HG02852 (cell line): ENCODE data around the gene FARSA.
"Not testable (repeated sequence)": the region's sequence is repeated elsewhere in the genome, so short reads cannot be mapped to it uniquely, and the experiment has no call there.

Source experiments
- ATAC-seq: cut with Tn5 transposase; IDR thresholded peaks from one replicate; pipeline ENCODE4 v1.9.1; 2021; ENCODE audit warnings: mild to moderate bottlenecking, moderate library complexity; ENCODE audit not compliant: unreplicated experiment

The FARSA gene

GRCh38 chr19:12891553-12892021 lies 41.9 kb downstream of the FARSA start:
- ATAC-seq = no peak

- ATAC-seq = peak; percentile 93
These were observed 42.5 kb downstream of the FARSA start, which contains the start of gene GCDH for GRCh38 chr19:12890787-12891552. GCDH (plus strand) TSS chr19:12891160; CDS start chr19:12891305, 145 bp downstream.

- not testable (repeated sequence) for ATAC-seq
These were observed 43.2 kb downstream of the FARSA start for GRCh38 chr19:12890299-12890786.

- no peak for ATAC-seq
These were observed 45.4 kb downstream of the FARSA start for GRCh38 chr19:12888006-12888603.

GRCh38 chr19:12886969-12887747 lies 46.4 kb downstream of the FARSA start, which contains the start of gene KLF1:
KLF1 (minus strand) TSS chr19:12887201; CDS start chr19:12887140, 61 bp downstream.
- no peak for ATAC-seq

- ATAC-seq = no peak
These were observed 46.9 kb downstream of the FARSA start for GRCh38 chr19:12886651-12886968.

- no peak for ATAC-seq
These were observed 47.5 kb downstream of the FARSA start for GRCh38 chr19:12885749-12886650.

- ATAC-seq = no peak
These were observed 48.4 kb downstream of the FARSA start for GRCh38 chr19:12884926-12885748.

GRCh38 chr19:12884627-12884925 lies 48.9 kb downstream of the FARSA start:
- no peak for ATAC-seq

GRCh38 chr19:12884202-12884601 lies 49.3 kb downstream of the FARSA start:
- no peak for ATAC-seq

- no peak for ATAC-seq
These were observed 50.9 kb downstream of the FARSA start for GRCh38 chr19:12882589-12882988.

GRCh38 chr19:12881172-12881808 lies 52.2 kb downstream of the FARSA start, which contains the start of gene DNASE2:
DNASE2 (minus strand) TSS chr19:12881449; CDS start chr19:12881375, 74 bp downstream.
- peak; percentile 88 for ATAC-seq

GRCh38 chr19:12880551-12881171 lies 52.9 kb downstream of the FARSA start:
- ATAC-seq = peak; percentile 13

GRCh38 chr19:12875086-12875485 lies 58.4 kb downstream of the FARSA start:
- ATAC-seq = no peak

- no peak for ATAC-seq
These were observed 59.4 kb downstream of the FARSA start for GRCh38 chr19:12873891-12874745.

GRCh38 chr19:12872941-12873890 lies 60.3 kb downstream of the FARSA start:
- ATAC-seq = no peak
